ENCODE measurements around the gene ADCY3. TPM values are rescaled to one million over a fixed set of nuclear protein-coding genes. Genes with fewer than 3 reads are reported as not detected.

Gene ADCY3
- total RNA-seq, 1 experiment from 2014 or later: 71.1 TPM

DNA sequence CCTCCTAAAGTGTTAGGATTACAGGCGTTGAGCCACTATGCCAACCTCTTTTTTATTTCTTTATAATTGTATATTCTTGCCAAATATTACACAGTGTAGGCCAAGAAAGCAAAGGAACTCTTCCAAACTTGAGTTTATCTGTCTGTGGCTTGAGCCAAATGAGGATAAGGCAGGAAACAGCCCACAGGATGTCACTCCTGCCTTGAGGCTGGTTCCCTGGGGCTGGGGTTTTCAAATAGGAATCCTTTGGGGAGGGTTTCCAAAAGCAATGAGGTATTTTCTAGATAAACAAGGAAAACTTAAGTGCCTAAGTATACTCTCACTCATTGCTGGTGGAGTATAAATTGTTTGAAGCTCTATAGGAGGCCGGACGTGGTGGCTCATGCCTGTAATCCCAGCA, 56.4 kb downstream of the ADCY3 start:
- Histone ChIP-seq H3K9me3 (ENCODE audit: control insufficient read depth in 1 of 2, insufficient read depth in 1 of 2, low read depth in 1 of 2, low read length in 2 of 2) (no peaks in the 10 kb centered on the region), H3K4me3 (replicated peaks in 1 of 2; ENCODE audit: low read depth in 1 of 2, low read length in 2 of 2) (no peak overlapping the region), H3K36me3 (ENCODE audit: control insufficient read depth in 1 of 2, insufficient read depth in 2 of 2, low read length in 2 of 2) (0 out of 4 replicates have a peak, but pooled peaks cover 0 to 4% of the 10 kb centered on the region in 2 experiments), H3K27ac (ENCODE audit: low read depth, low read length) (no peak overlapping the region), H3K9me2 (ENCODE audit: insufficient read depth) (no peaks in the 10 kb centered on the region), H4K20me1 (ENCODE audit: insufficient read depth) (no peaks in the 10 kb centered on the region), H3K79me2 (ENCODE audit: insufficient read depth, low read length) (peaks cover 4% of the 10 kb centered on the region; the same call in 1 of the 2 replicates), H3K4me2 (ENCODE audit: low read length) (no peak overlapping the region), H3K27me3 (ENCODE audit: insufficient read depth, low read length) (no peaks in the 10 kb centered on the region), H3K4me1 (ENCODE audit: control insufficient read depth in 1 of 2, insufficient read depth in 2 of 2, low read length in 2 of 2) (no peaks in the 10 kb centered on the region), H3K9ac (ENCODE audit: low read length) (no peak overlapping the region), H2AFZ (ENCODE audit: low read depth, low read length, poor library complexity, severe bottlenecking) (no peak overlapping the region)
- RAD21 ChIA-PET (ENCODE audit: low non-redundant PET in 1 of 2, low total read pairs in 2 of 2, uncharacterized antibody in 2 of 2, unreplicated experiment in 2 of 2): no interaction called here
- intact Hi-C loops (cut with micrococcal nuclease): no loop called here
- no TSS peak for BruUV-seq (replicated peaks)
- POLR2A ChIA-PET: no interaction called here
- DNase-seq (ENCODE audit: low read depth, low spot score) (no peak), ATAC-seq (no peak)
- TF ChIP-seq, protein P1, sequence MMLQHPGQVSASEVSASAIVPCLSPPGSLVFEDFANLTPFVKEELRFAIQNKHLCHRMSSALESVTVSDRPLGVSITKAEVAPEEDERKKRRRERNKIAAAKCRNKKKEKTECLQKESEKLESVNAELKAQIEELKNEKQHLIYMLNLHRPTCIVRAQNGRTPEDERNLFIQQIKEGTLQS (IDR thresholded peaks at IDR 0.05): no peak
- no peak for TF ChIP-seq SRF (IDR thresholded peaks at IDR 0.05; ENCODE audit: low read depth)
- TF ChIP-seq RAD21 (IDR thresholded peaks at IDR 0.05; ENCODE audit: low read depth): no peak
- TF ChIP-seq TCF7L2 (IDR thresholded peaks at IDR 0.05; ENCODE audit: borderline replicate concordance, extremely low read depth, insufficient read depth, insufficient read length): no peak
- TF ChIP-seq, protein P2, sequence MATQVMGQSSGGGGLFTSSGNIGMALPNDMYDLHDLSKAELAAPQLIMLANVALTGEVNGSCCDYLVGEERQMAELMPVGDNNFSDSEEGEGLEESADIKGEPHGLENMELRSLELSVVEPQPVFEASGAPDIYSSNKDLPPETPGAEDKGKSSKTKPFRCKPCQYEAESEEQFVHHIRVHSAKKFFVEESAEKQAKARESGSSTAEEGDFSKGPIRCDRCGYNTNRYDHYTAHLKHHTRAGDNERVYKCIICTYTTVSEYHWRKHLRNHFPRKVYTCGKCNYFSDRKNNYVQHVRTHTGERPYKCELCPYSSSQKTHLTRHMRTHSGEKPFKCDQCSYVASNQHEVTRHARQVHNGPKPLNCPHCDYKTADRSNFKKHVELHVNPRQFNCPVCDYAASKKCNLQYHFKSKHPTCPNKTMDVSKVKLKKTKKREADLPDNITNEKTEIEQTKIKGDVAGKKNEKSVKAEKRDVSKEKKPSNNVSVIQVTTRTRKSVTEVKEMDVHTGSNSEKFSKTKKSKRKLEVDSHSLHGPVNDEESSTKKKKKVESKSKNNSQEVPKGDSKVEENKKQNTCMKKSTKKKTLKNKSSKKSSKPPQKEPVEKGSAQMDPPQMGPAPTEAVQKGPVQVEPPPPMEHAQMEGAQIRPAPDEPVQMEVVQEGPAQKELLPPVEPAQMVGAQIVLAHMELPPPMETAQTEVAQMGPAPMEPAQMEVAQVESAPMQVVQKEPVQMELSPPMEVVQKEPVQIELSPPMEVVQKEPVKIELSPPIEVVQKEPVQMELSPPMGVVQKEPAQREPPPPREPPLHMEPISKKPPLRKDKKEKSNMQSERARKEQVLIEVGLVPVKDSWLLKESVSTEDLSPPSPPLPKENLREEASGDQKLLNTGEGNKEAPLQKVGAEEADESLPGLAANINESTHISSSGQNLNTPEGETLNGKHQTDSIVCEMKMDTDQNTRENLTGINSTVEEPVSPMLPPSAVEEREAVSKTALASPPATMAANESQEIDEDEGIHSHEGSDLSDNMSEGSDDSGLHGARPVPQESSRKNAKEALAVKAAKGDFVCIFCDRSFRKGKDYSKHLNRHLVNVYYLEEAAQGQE (IDR thresholded peaks at IDR 0.05; ENCODE audit: low read depth): no peak
- TF ChIP-seq CBX3 (IDR thresholded peaks at IDR 0.05; ENCODE audit: low read depth): no peak
- TF ChIP-seq EGR1 (IDR thresholded peaks at IDR 0.05; ENCODE audit: low read depth): no peak
- no peak for TF ChIP-seq JUND (IDR thresholded peaks at IDR 0.05)
- TF ChIP-seq CEBPB (IDR thresholded peaks at IDR 0.05; ENCODE audit: low read depth): no peak
- CTCF ChIA-PET: no interaction called here

Data from HCT116 (cell line).